Hematopoietic multipotent progenitor cell treated with erythropoietin and hydrocortisone succinate and interleukin-3 and kit ligand, for 17 days (in vitro differentiated cells): ENCODE results near the gene TUBA1C.

Source experiments
- DNase-seq: peaks from one replicate; pipeline ENCODE4 v3.0.0-alpha.2; 2015; ENCODE audit warnings: low spot score

The TUBA1C gene

GRCh38 chr12:49283541-49284429 lies 18.9 kb downstream of the TUBA1C start:
- DNase-seq, result no peak

- no peak for DNase-seq
Observed at GRCh38 chr12:49284672-49285071, 19.8 kb downstream of the TUBA1C start.

DNA sequence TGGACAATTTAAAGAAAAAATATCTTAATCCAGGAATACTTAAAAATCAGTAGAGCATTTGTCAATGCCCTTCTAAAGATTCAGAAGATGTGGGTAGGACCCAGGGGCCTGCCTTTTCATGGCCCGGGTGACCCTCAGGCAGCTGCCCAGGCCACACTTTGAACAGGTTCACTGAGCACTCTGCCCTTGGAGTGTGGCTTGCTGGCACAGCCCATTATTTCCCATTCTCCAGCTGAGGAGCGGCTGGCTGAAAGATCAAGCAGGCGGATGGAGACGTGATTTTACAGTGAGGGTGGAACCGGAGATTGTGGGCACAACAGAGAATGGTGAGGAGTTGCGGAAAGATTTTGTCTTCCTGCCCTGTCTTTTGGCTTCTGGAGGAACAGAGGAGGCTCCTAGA lies 23.0 kb downstream of the TUBA1C start:
- DNase-seq, result no peak

- DNase-seq, result peak; percentile 77
Observed at GRCh38 chr12:49288412-49288853, 23.6 kb downstream of the TUBA1C start.

- DNase-seq, result no peak
Observed at GRCh38 chr12:49288922-49289555, 24.2 kb downstream of the TUBA1C start.

DNA sequence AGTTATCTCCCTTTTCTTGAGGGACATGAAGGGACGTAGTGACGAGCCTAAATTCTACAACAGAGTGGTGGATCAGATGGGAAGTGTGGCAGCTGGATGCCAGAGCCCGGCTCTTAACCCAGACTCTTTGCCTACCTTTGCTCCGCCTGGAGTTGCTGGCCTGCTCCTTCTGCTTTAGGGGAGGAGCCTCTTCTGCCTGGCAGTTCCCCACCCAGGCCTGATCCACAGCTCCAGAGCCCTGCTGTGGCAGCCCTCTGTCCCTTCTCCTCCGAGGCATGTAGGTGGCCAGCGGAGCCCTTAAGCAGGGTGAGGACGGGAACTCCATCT lies 27.8 kb downstream of the TUBA1C start:
- no peak for DNase-seq

GRCh38 chr12:49293056-49293956 lies 28.4 kb downstream of the TUBA1C start:
- no peak for DNase-seq

- DNase-seq, result no peak
Observed at GRCh38 chr12:49294086-49294803, 29.4 kb downstream of the TUBA1C start.

DNA sequence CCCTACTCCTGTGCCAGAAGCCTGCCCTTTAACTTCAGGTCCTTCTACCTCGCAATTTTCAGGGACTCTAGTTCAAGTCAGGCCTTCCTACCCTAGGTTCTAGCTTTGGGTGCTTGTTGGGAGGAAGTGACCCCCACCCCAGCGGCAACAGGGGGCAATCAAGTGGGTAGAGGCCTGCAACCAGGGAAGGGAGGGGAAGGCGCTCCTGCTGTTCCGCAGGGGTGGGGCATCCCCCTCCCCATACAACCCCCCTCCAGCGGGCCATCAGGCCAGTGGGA lies 29.9 kb downstream of the TUBA1C start:
- no peak for DNase-seq

- DNase-seq, result no peak
Observed at GRCh38 chr12:49295082-49295936, 30.4 kb downstream of the TUBA1C start, which contains the start of gene PRPH. PRPH (plus strand) TSS chr12:49295147; CDS start chr12:49295201, 54 bp downstream.

DNA sequence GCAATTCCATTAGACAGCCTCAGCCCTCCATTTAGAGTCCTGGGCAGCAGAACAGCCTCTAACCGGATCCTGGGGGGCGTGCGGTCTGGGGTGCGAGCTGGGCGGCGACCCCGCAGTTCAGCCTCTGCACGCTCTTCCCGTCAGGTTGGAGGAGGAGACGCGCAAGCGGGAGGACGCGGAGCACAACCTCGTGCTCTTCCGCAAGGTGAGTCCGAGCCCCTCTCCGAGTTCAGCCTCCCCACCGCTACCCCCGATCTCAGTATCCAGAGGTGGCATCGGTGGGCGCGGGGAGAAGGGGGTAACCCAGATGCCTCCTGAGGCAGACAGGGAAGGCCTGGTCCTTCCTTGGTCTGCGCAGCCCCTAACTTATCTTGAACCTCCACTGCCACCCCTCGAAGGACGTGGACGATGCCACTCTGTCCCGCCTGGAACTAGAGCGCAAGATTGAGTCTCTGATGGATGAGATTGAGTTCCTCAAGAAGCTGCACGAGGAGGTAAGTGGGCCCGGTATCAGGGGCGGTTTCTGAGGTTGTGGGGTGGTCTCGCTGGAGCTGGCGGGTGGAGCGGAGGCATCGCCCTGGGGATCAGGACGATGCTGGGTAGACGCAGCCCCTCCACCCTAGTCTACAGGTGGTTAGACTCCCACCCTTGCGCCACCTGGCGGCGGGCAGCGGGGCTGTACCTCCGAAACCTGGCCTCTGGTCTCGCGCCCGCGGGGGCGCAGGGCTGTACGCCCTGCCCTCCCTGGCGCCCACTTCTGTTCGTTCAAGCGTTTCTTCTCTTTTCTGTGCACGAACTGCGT lies 31.4 kb downstream of the TUBA1C start:
- peak; percentile 68 for DNase-seq

- DNase-seq, result no peak
Observed at GRCh38 chr12:49296836-49297694, 32.2 kb downstream of the TUBA1C start.

- DNase-seq, result no peak
Observed at GRCh38 chr12:49297695-49298060, 32.8 kb downstream of the TUBA1C start.

GRCh38 chr12:49298160-49298559 lies 33.3 kb downstream of the TUBA1C start:
- DNase-seq, result no peak

GRCh38 chr12:49301760-49302159 lies 36.9 kb downstream of the TUBA1C start:
- no peak for DNase-seq

- DNase-seq, result no peak
Observed at GRCh38 chr12:49304161-49304560, 39.3 kb downstream of the TUBA1C start.

DNA sequence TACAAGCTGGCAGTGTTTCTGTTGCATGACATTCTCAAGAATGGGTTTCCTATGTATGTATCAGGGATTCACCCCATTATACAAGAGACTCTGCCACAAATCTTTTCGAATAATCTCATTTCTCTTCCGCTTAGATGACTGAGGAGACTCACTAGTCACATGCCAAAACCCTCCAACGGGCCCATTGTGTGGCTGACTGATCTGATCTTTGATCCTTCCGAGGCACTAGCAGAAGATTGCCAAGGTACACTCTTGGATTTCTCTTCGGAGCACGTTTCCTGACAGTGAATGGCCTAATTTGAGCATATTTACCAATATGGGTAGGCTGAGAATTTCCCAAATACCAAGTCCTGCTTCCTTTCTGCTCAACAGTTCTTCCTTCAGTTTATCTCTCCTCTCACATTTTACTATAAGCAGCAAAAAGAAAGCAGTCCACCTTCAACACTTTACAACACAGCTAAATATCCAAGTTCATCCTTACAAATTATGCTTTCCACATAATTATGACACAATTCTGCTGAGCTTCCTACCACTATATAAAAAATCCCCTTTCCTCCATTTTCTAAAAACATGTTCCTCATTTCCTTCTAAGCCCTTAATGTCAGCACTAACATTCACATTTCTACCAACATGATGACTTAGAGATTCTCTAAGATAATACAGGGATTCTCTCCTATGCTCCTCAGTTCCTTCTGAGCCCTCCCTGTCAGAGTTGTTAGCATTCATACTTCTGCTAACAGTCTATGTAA lies 41.1 kb downstream of the TUBA1C start:
- DNase-seq, result no peak

GRCh38 chr12:49309386-49309785 lies 44.5 kb downstream of the TUBA1C start:
- no peak for DNase-seq
